Motor neuron (in vitro differentiated cells): ENCODE results near the gene SPAG16. TPM values are rescaled to one million over a fixed set of nuclear protein-coding genes. Genes with fewer than 3 reads are reported as not detected.

ENCODE experiments used
- ATAC-seq, 8 experiments: fragments of 200-7000 bp; cut with Tn5 transposase; replicated peaks in 6 of 8; 2 replicates each; pipeline ENCODE4 v1.8.0; 2021; ENCODE audit warnings: mild to moderate bottlenecking in 8 of 8, moderate library complexity in 8 of 8
- H3K27ac ChIP-seq, 2 donors: fragments of 250-450 bp; sonication (Bioruptor Pico); 2 replicates each; pipeline ENCODE4 v1.9.0; 2021; ENCODE audit warnings: antibody characterized with exemption in 2 of 2, mild to moderate bottlenecking in 2 of 2, moderate library complexity in 1 of 2
- H3K4me1 ChIP-seq, 2 donors: fragments of 250-450 bp; sonication (Bioruptor Pico); replicated peaks in 1 of 2; 2 replicates each; pipeline ENCODE4 v1.6.1; 2021; ENCODE audit warnings: antibody characterized with exemption in 2 of 2, mild to moderate bottlenecking in 2 of 2, moderate library complexity in 1 of 2
- H3K4me3 ChIP-seq, 5 donors: fragments of 250-450 bp; sonication (Bioruptor Pico); 2 replicates each; pipeline ENCODE4 v1.9.0; 2021; ENCODE audit warnings: antibody characterized with exemption in 5 of 5, mild to moderate bottlenecking in 5 of 5, moderate library complexity in 4 of 5
- WGBS, 10 experiments: fragments of 450-650 bp; shearing (Covaris generic); methylation state at CpG; one replicate each; pipeline ENCODE4 v1.0.0; 2022; 5-methylcytosine and 5-hydroxymethylcytosine counted together
- in situ Hi-C, 9 experiments: fragments of 400-800 bp; cut with MboI; loops; one replicate each; pipeline ENCODE4 v1.15.0; 2021; ENCODE audit warnings: low sequenced_read_pairs in 9 of 9, low pct_unique_long_range_greater_than_20kb in 2 of 9; ENCODE audit not compliant: unreplicated experiment in 9 of 9
- total RNA-seq, 8 experiments: library from RNA; unstranded; fragments of 300-600 nt; gene quantifications; 2 replicates each; pipeline versions ENCODE4 v1.2.3 to v1.2.4, GENCODE V29; 2022

Gene SPAG16
- total RNA-seq, 8 experiments from 2014 or later = 13.2 to 123 (median 34.7) TPM

GRCh38 chr2:213429516-213429915 lies 145.3 kb downstream of the SPAG16 start:
- 0 to 100% (median 90%) methylated on average over 1 to 2 of the region's 2 CpGs for WGBS, 10 experiments
- in situ Hi-C loops = no loop called here
- no peak for ATAC-seq

GRCh38 chr2:213443921-213444320 lies 159.7 kb downstream of the SPAG16 start:
- peak in 2 of 8 experiments; percentile 53 to 68 for ATAC-seq
- in situ Hi-C loops = no loop called here
- 0 to 79% (median 50%) methylated on average over 1 to 2 of the region's 2 CpGs; no CpG with 5 or more reads in 4 of the 10 experiments for WGBS, 10 experiments

More at GRCh38 chr2:213429516-213429915, 145.3 kb downstream of the SPAG16 start:
- Histone ChIP-seq H3K4me3 (no peak overlapping the region), H3K4me1 (no peaks in the 10 kb centered on the region), H3K27ac (no peak overlapping the region)

GRCh38 chr2:213451542-213452239 lies 167.4 kb downstream of the SPAG16 start:
- in situ Hi-C loops = no loop called here
- peak; percentile 53 to 100 (median 100) for ATAC-seq
- Histone ChIP-seq H3K4me3 (no peak overlapping the region), H3K27ac (peak overlapping the region in 1 of 2 donors; percentile 19), H3K4me1 (peaks cover 6 to 9% of the 10 kb centered on the region in 2 donors)
- 0 to 94% (median 27%) methylated on average over 1 to 5 of the region's 12 CpGs; no CpG with 5 or more reads in 2 of the 10 experiments for WGBS, 10 experiments

More at GRCh38 chr2:213443921-213444320, 159.7 kb downstream of the SPAG16 start:
- Histone ChIP-seq H3K4me3 (no peak overlapping the region), H3K27ac (no peak overlapping the region), H3K4me1 (no peaks in the 10 kb centered on the region)

- Histone ChIP-seq H3K4me1 (peaks cover 6 to 9% of the 10 kb centered on the region in 2 donors), H3K27ac (no peak overlapping the region), H3K4me3 (no peak overlapping the region)
- in situ Hi-C loops = no loop called here
- no peak for ATAC-seq
- WGBS, 10 experiments = 20 to 93% (median 60%) methylated on average over 1 to 5 of the region's 5 CpGs; no CpG with 5 or more reads in 3 of the 10 experiments
Measured at GRCh38 chr2:213455316-213456008, 171.2 kb downstream of the SPAG16 start.

GRCh38 chr2:213475433-213475832 lies 191.2 kb downstream of the SPAG16 start:
- Histone ChIP-seq H3K4me3 (no peak overlapping the region), H3K27ac (no peak overlapping the region), H3K4me1 (no peaks in the 10 kb centered on the region)
- in situ Hi-C loops = no loop called here
- no peak for ATAC-seq

GRCh38 chr2:213476641-213477040 lies 192.4 kb downstream of the SPAG16 start:
- H3K4me3 ChIP-seq = no peak overlapping the region
- ATAC-seq = no peak
- in situ Hi-C loops = no loop called here
- H3K27ac ChIP-seq = no peak overlapping the region
- WGBS, 10 experiments = 0 to 94% (median 84%) methylated on average over 1 to 4 of the region's 4 CpGs; no CpG with 5 or more reads in 2 of the 10 experiments
- H3K4me1 ChIP-seq = no peaks in the 10 kb centered on the region

GRCh38 chr2:213490087-213490486 lies 205.8 kb downstream of the SPAG16 start:
- ATAC-seq = no peak
- no peak overlapping the region for H3K27ac ChIP-seq
- in situ Hi-C loops = no loop called here
- no peaks in the 10 kb centered on the region for H3K4me1 ChIP-seq
- H3K4me3 ChIP-seq = no peak overlapping the region

GRCh38 chr2:213491376-213491775 lies 207.1 kb downstream of the SPAG16 start:
- H3K4me1 ChIP-seq = no peaks in the 10 kb centered on the region
- in situ Hi-C loops = no loop called here
- no peak overlapping the region for H3K27ac ChIP-seq
- WGBS, 10 experiments = 13 to 92% (median 72%) methylated on average over 1 of the region's 1 CpG; no CpG with 5 or more reads in 2 of the 10 experiments
- no peak overlapping the region for H3K4me3 ChIP-seq
- ATAC-seq = no peak

GRCh38 chr2:213496226-213496625 lies 212.0 kb downstream of the SPAG16 start:
- no peak for ATAC-seq
- in situ Hi-C loops = no loop called here
- Histone ChIP-seq H3K4me3 (no peak overlapping the region), H3K27ac (no peak overlapping the region), H3K4me1 (no peaks in the 10 kb centered on the region)
- WGBS, 10 experiments = 0 to 90% (median 61%) methylated on average over 1 to 2 of the region's 2 CpGs

- Histone ChIP-seq H3K4me3 (no peak overlapping the region), H3K4me1 (no peaks in the 10 kb centered on the region), H3K27ac (no peak overlapping the region)
- WGBS, 10 experiments = 0 to 100% (median 60%) methylated on average over 1 of the region's 1 CpG
- in situ Hi-C loops = no loop called here
- no peak for ATAC-seq
Measured at GRCh38 chr2:213500881-213501280, 216.6 kb downstream of the SPAG16 start.

- Histone ChIP-seq H3K4me1 (no peaks in the 10 kb centered on the region), H3K4me3 (no peak overlapping the region), H3K27ac (no peak overlapping the region)
- in situ Hi-C loops = no loop called here
- no peak for ATAC-seq
Measured at GRCh38 chr2:213524164-213524563, 239.9 kb downstream of the SPAG16 start.

GRCh38 chr2:213537579-213537978 lies 253.3 kb downstream of the SPAG16 start:
- Histone ChIP-seq H3K4me3 (no peak overlapping the region), H3K4me1 (no peaks in the 10 kb centered on the region), H3K27ac (no peak overlapping the region)
- 14 to 100% (median 86%) methylated on average over 1 of the region's 1 CpG; no CpG with 5 or more reads in 1 of the 10 experiments for WGBS, 10 experiments
- no peak for ATAC-seq
- in situ Hi-C loops = no loop called here

GRCh38 chr2:213544940-213545339 lies 260.7 kb downstream of the SPAG16 start:
- WGBS, 10 experiments = 0 to 100% (median 80%) methylated on average over 1 of the region's 1 CpG; no CpG with 5 or more reads in 2 of the 10 experiments
- in situ Hi-C loops = no loop called here
- H3K4me3 ChIP-seq = no peak overlapping the region
- no peaks in the 10 kb centered on the region for H3K4me1 ChIP-seq
- no peak for ATAC-seq
- H3K27ac ChIP-seq = no peak overlapping the region
